ENCODE results near the gene ZNF662. TPM values are rescaled to one million over a fixed set of nuclear protein-coding genes. Genes with fewer than 3 reads are reported as not detected.

The ZNF662 gene
- total and polyA plus RNA-seq, 9 of the 15 experiments (the other 6 are each of a cell fraction or from before 2014, with no cell fraction given): 0.07 to 0.55 (median 0.27) TPM

- no peak for TF ChIP-seq ZNF124 (CRISPR knock-in tag; IDR thresholded peaks at IDR 0.05)
- TF ChIP-seq ELK3 (CRISPR knock-in tag; IDR thresholded peaks at IDR 0.05): no peak
- no peak for TF ChIP-seq ZNF133 (CRISPR knock-in tag; IDR thresholded peaks at IDR 0.05)
- no peak for TF ChIP-seq ZBTB17 (CRISPR knock-in tag; IDR thresholded peaks at IDR 0.05)
- no peak for TF ChIP-seq ZNF785 (CRISPR knock-in tag; IDR thresholded peaks at IDR 0.05)
Observed at GRCh38 chr3:42891042-42891441, 14.9 kb upstream of the ZNF662 start (continued).

GRCh38 chr3:42892169-42892568, 13.8 kb upstream of the ZNF662 start:
- H3K27me3 ChIP-seq (ENCODE audit: control insufficient read depth in 2 of 2, insufficient read depth in 2 of 2, low read length in 2 of 2): peaks cover 0 to 5% of the 10 kb centered on the region in 2 experiments; a peak in 1 of 5 replicates
- no peaks in the 10 kb centered on the region for H3K79me2 ChIP-seq (ENCODE audit: control insufficient read depth, insufficient read depth, low read length)
- H3K9ac ChIP-seq (ENCODE audit: insufficient read depth in 1 of 2, low read depth in 2 of 2, low read length in 2 of 2): no peak overlapping the region
- in situ Hi-C loops (cut with MboI) (no loop called here), intact Hi-C loops (cut with micrococcal nuclease) (no loop called here)
- peaks cover 0 to 4% of the 10 kb centered on the region in 2 experiments; a peak in 1 of 5 replicates for H3K4me1 ChIP-seq (replicated peaks in 1 of 2; ENCODE audit: control insufficient read depth in 2 of 2, insufficient read depth in 2 of 2, low read length in 2 of 2)
- POLR2A ChIA-PET: interaction anchor here (1.0 kb wide), 1 partner anchor 16 kb away, joined by 4 read pairs; no protein-coding TSS in a partner anchor
- CTCF ChIA-PET (ENCODE audit: low intra/inter-chr PET ratio): no interaction called here
- no peaks in the 10 kb centered on the region for H3K9me3 ChIP-seq (replicated peaks; ENCODE audit: control insufficient read depth, insufficient read depth, low read depth, low read length)
- DNase-seq (ENCODE audit: extremely low read depth in 1 of 4, low spot score in 3 of 4) (no peak), ATAC-seq (no peak), FAIRE-seq (no peak)
- no TSS peak for BruUV-seq (replicated peaks)
- no peak overlapping the region for H3K4me3 ChIP-seq
- 0% methylated on average over 1 of the region's 1 CpG for WGBS (ENCODE audit: insufficient coverage, low coverage, missing lambda C conversion rate)
- H3K4me2 ChIP-seq (ENCODE audit: insufficient read depth, low read length): no peak overlapping the region
- H4K20me1 ChIP-seq (replicated peaks; ENCODE audit: control insufficient read depth, insufficient read depth, low read length): no peaks in the 10 kb centered on the region
- H3K36me3 ChIP-seq (ENCODE audit: control insufficient read depth, insufficient read depth, low read length): no peaks in the 10 kb centered on the region
- no peak overlapping the region for H3K27ac ChIP-seq (ENCODE audit: extremely low read depth, low read depth, low read length)
- H2AFZ ChIP-seq (ENCODE audit: low read depth, low read length): no peak overlapping the region
- no peaks in the 10 kb centered on the region for H3K9me1 ChIP-seq (ENCODE audit: control insufficient read depth, insufficient read depth, low read length)
- TF ChIP-seq ZNF551 (CRISPR knock-in tag; IDR thresholded peaks at IDR 0.05) (no peak), ZNF384 (IDR thresholded peaks at IDR 0.05; ENCODE audit: low read depth, low read length) (no peak), SRSF1 (IDR thresholded peaks at IDR 0.05; ENCODE audit: low read depth, low read length) (no peak), ZNF239 (CRISPR knock-in tag; IDR thresholded peaks at IDR 0.05) (no peak), KHSRP (IDR thresholded peaks at IDR 0.05) (no peak), ZC3H8 (IDR thresholded peaks at IDR 0.05) (no peak), ARID1B (IDR thresholded peaks at IDR 0.05) (0 out of 2 replicates have a peak, but pooled peaks have one; percentile 24), TAF9B (IDR thresholded peaks at IDR 0.05; ENCODE audit: partially characterized antibody) (no peak), SAFB (IDR thresholded peaks at IDR 0.05; ENCODE audit: borderline replicate concordance, low read depth, low read length) (no peak), ZNF140 (CRISPR knock-in tag; IDR thresholded peaks at IDR 0.05) (no peak), PHF8 (IDR thresholded peaks at IDR 0.05; ENCODE audit: borderline replicate concordance, low read length) (no peak), ZNF316 (IDR thresholded peaks at IDR 0.05) (peak; percentile 20; the same call in 1 of the 2 replicates), C11orf30 (IDR thresholded peaks at IDR 0.05; ENCODE audit: low read depth) (peak; percentile 29; the same call in 1 of the 2 replicates), ELF1 (tag; IDR thresholded peaks at IDR 0.05) (no peak), FOXA1 (IDR thresholded peaks at IDR 0.05; ENCODE audit: borderline replicate concordance) (no peak)
- TF ChIP-seq, protein P1, sequence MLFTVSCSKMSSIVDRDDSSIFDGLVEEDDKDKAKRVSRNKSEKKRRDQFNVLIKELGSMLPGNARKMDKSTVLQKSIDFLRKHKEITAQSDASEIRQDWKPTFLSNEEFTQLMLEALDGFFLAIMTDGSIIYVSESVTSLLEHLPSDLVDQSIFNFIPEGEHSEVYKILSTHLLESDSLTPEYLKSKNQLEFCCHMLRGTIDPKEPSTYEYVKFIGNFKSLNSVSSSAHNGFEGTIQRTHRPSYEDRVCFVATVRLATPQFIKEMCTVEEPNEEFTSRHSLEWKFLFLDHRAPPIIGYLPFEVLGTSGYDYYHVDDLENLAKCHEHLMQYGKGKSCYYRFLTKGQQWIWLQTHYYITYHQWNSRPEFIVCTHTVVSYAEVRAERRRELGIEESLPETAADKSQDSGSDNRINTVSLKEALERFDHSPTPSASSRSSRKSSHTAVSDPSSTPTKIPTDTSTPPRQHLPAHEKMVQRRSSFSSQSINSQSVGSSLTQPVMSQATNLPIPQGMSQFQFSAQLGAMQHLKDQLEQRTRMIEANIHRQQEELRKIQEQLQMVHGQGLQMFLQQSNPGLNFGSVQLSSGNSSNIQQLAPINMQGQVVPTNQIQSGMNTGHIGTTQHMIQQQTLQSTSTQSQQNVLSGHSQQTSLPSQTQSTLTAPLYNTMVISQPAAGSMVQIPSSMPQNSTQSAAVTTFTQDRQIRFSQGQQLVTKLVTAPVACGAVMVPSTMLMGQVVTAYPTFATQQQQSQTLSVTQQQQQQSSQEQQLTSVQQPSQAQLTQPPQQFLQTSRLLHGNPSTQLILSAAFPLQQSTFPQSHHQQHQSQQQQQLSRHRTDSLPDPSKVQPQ (CRISPR knock-in tag; IDR thresholded peaks at IDR 0.05; ENCODE audit: borderline replicate concordance): no peak

All from K562 (cell line).